SK-N-SH (cell line): ENCODE measurements around the gene CHST6. TPM values are rescaled to one million over a fixed set of nuclear protein-coding genes. Genes with fewer than 3 reads are reported as not detected.
"Not testable (repeated sequence)": the region's sequence is repeated elsewhere in the genome, so short reads cannot be mapped to it uniquely, and the experiment has no call there.

Source experiments
- CTCF ChIA-PET: fragments of 300-600, 350-600 bp; formaldehyde crosslinking; extraction: SDS; loops from one replicate; lab custom pipeline; 2021; lab: Yijun Ruan, JAX
- POLR2A ChIA-PET: fragments of 350-600 bp; sonication (Branson Sonifier 250); formaldehyde crosslinking; extraction: SDS; loops from one replicate; lab custom pipeline; 2020; ENCODE audit warnings: antibody characterized with exemption, inconsistent platforms; lab: Yijun Ruan, JAX
- DNase-seq: peaks from one replicate; pipeline ENCODE4 v3.0.0; 2012
- H2AFZ ChIP-seq: fragments of 200-600 bp; sonication (generic); 2 replicates; pipeline ENCODE4 v1.8.1; 2016; ENCODE audit warnings: antibody characterized with exemption, mild to moderate bottlenecking, low read depth
- H3F3A ChIP-seq: fragments of 200-600 bp; sonication (generic); replicated peaks from 2 replicates; pipeline ENCODE3; 2016; ENCODE audit warnings: antibody characterized with exemption, mild to moderate bottlenecking; ENCODE audit not compliant: insufficient read depth
- H3K27ac ChIP-seq, 2 experiments: fragments of 200-500 bp in 1 of 2; fragments of 200-600 bp in 1 of 2; sonication (Bioruptor generic) in 1 of 2; sonication (generic), shearing (Covaris generic) in 1 of 2; 2 replicates each; pipeline versions ENCODE4 v1.5.1 to v1.6.1; 2014 to 2016; ENCODE audit warnings: low read depth in 2 of 2, inconsistent platforms in 1 of 2, low read length in 1 of 2, mild to moderate bottlenecking in 1 of 2, mixed read lengths in 1 of 2
- H3K27me3 ChIP-seq: fragments of 200-600 bp; sonication (generic), shearing (Covaris generic); 2 replicates; pipeline ENCODE4 v1.6.1; 2016; ENCODE audit warnings: mixed run types; ENCODE audit not compliant: insufficient read depth
- H3K36me3 ChIP-seq, 2 experiments: fragments of 200-500 bp in 1 of 2; fragments of 200-600 bp in 1 of 2; sonication (Bioruptor generic) in 1 of 2; sonication (generic) in 1 of 2; replicated peaks in 1 of 2; 2 replicates each; pipeline versions ENCODE3 to v1.5.1; 2014 to 2016; ENCODE audit warnings: low read length in 1 of 2, mild to moderate bottlenecking in 1 of 2; ENCODE audit not compliant: insufficient read depth in 2 of 2, control insufficient read depth in 1 of 2
- H3K4me1 ChIP-seq, 2 experiments: fragments of 200-500 bp in 1 of 2; fragments of 200-600 bp in 1 of 2; sonication (Bioruptor generic) in 1 of 2; sonication (generic), shearing (Covaris generic) in 1 of 2; 2 replicates each; pipeline versions ENCODE4 v1.5.1 to v1.6.1; 2014 to 2016; ENCODE audit warnings: low read depth in 1 of 2, low read length in 1 of 2, mixed run types in 1 of 2; ENCODE audit not compliant: insufficient read depth in 2 of 2, control insufficient read depth in 1 of 2
- H3K4me2 ChIP-seq: fragments of 200-600 bp; sonication (generic), shearing (Covaris generic); 2 replicates; pipeline ENCODE4 v1.6.1; 2017; ENCODE audit warnings: mixed run types
- H3K4me3 ChIP-seq, 2 experiments: fragments of 200-500 bp in 1 of 2; fragments of 200-600 bp in 1 of 2; sonication (Bioruptor generic) in 1 of 2; sonication (generic), shearing (Covaris generic) in 1 of 2; 2 replicates each; pipeline versions ENCODE4 v1.5.1 to v1.8.1; 2014 to 2016; ENCODE audit warnings: low read depth in 2 of 2, inconsistent platforms in 1 of 2, low read length in 1 of 2, mild to moderate bottlenecking in 1 of 2, mixed read lengths in 1 of 2, moderate library complexity in 1 of 2
- H3K79me2 ChIP-seq: fragments of 200-600 bp; sonication (generic); 2 replicates; pipeline ENCODE4 v1.8.1; 2017; ENCODE audit warnings: mild to moderate bottlenecking; ENCODE audit not compliant: insufficient read depth
- H3K9ac ChIP-seq: fragments of 200-600 bp; sonication (generic); 2 replicates; pipeline ENCODE4 v1.6.1; 2017; ENCODE audit warnings: mixed run types
- H3K9me2 ChIP-seq: fragments of 200-600 bp; sonication (generic); 2 replicates; pipeline ENCODE4 v1.6.1; 2017; ENCODE audit warnings: mixed run types
- H3K9me3 ChIP-seq: fragments of 200-600 bp; sonication (generic); 2 replicates; pipeline ENCODE4 v1.6.1; 2017; ENCODE audit warnings: mixed run types, mild to moderate bottlenecking, moderate library complexity
- H4K20me1 ChIP-seq: fragments of 200-600 bp; sonication (generic); 2 replicates; pipeline ENCODE4 v1.6.1; 2017; ENCODE audit warnings: mild to moderate bottlenecking, mixed run types; ENCODE audit not compliant: insufficient read depth
- FOXJ3 ChIP-seq: sonication (generic); formaldehyde crosslinking; IDR thresholded peaks from 2 replicates; pipeline ENCODE4 v1.5.1; 2020; ENCODE audit warnings: mild to moderate bottlenecking, missing genetic modification reagents
- MXI1 ChIP-seq: IDR thresholded peaks from 2 replicates; pipeline ENCODE4 v1.6.1; 2012; ENCODE audit warnings: mild to moderate bottlenecking, low read depth, low read length, improper control_type of control experiment
- NFIC ChIP-seq: IDR thresholded peaks from 2 replicates; pipeline ENCODE4 v1.4.0; 2012; ENCODE audit warnings: borderline replicate concordance
- RAD21 ChIP-seq: IDR thresholded peaks from 2 replicates; pipeline ENCODE4 v1.6.1; 2012; ENCODE audit warnings: mild to moderate bottlenecking, low read length
- RXRA ChIP-seq: IDR thresholded peaks from 2 replicates; pipeline ENCODE4 v1.4.0; 2012; ENCODE audit warnings: low read depth, mild to moderate bottlenecking, borderline replicate concordance
- SIN3A ChIP-seq: IDR thresholded peaks from 2 replicates; pipeline ENCODE4 v1.6.1; 2012; ENCODE audit warnings: low read depth, mild to moderate bottlenecking, low read length, moderate library complexity, borderline replicate concordance
- TCF12 ChIP-seq: IDR thresholded peaks from 2 replicates; pipeline ENCODE4 v1.4.0; 2012
- WGBS: methylation state at CpG from one replicate; pipeline ENCODE4 v1.1.6; 2017; ENCODE audit warnings: low lambda C conversion rate; 5-methylcytosine and 5-hydroxymethylcytosine counted together
- polyA plus RNA-seq, 3 experiments: library from polyadenylated mRNA; depleted of rRNA; stranded (reverse); fragments of >200 nt; gene quantifications; 2 replicates each; pipeline ENCODE4 v1.2.3, GENCODE V29; 2012
- TF ChIP-seq, protein P1 (sequence below): IDR thresholded peaks from 2 replicates; pipeline ENCODE4 v1.4.0; 2012; ENCODE audit warnings: low read depth
- TF ChIP-seq, protein P2 (sequence below): IDR thresholded peaks from 2 replicates; pipeline ENCODE4 v1.6.1; 2012; ENCODE audit warnings: mild to moderate bottlenecking, low read depth, low read length, moderate library complexity
- TF ChIP-seq, protein P3 (sequence below): fragments of 200-600 bp; sonication (generic); IDR thresholded peaks from 2 replicates; pipeline ENCODE4 v1.6.1; 2017; ENCODE audit warnings: antibody characterized with exemption, mild to moderate bottlenecking, moderate library complexity
- TF ChIP-seq, protein P4 (sequence below): IDR thresholded peaks from 2 replicates; pipeline ENCODE4 v1.4.0; 2012; ENCODE audit warnings: low read depth, borderline replicate concordance
- TF ChIP-seq, protein P5 (sequence below): fragments of 150-350 bp; IDR thresholded peaks from 2 replicates; pipeline ENCODE4 v1.6.1; 2017; ENCODE audit warnings: antibody characterized with exemption, low read length, low read depth, borderline replicate concordance

Gene CHST6
- polyA plus RNA-seq, 1 of the 3 experiments (the other 2 are of a cell fraction), result 0.30 TPM

DNA sequence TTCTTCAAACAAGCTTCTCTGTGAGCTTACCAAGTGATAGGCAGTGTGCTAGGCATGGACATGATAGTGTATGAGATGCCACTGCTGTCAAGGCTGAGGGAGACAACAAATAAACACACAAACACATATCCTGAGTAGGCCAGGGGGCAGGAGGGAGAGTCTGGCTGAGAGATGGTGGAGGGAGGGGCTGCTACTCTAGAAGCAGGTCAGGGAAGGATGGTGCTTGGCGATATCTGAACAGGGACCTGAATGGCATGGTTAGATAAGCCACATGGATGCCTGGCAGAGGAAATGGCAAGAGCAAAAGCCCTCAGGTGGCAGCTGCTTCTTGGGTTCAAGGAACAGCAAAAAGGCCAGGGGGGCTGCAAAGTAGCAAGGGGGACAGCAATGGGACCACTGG, 8.6 kb upstream of the CHST6 start:
- POLR2A ChIA-PET, result no interaction called here
- Histone ChIP-seq H3K9ac (no peak overlapping the region), H2AFZ (no peak overlapping the region), H3K79me2 (no peaks in the 10 kb centered on the region), H3K9me2 (no peaks in the 10 kb centered on the region), H3K27me3 (no peaks in the 10 kb centered on the region), H3F3A (peaks cover 4% of the 10 kb centered on the region), H3K4me3 (no peak overlapping the region), H3K9me3 (no peaks in the 10 kb centered on the region), H3K4me1 (no peaks in the 10 kb centered on the region; a peak in 1 of 4 replicates), H3K36me3 (no peaks in the 10 kb centered on the region), H3K4me2 (no peak overlapping the region), H3K27ac (no peak overlapping the region), H4K20me1 (no peaks in the 10 kb centered on the region)
- TF ChIP-seq MXI1 (no peak), SIN3A (no peak), NFIC (no peak), FOXJ3 (CRISPR knock-in tag) (no peak)
- TF ChIP-seq, protein P1, sequence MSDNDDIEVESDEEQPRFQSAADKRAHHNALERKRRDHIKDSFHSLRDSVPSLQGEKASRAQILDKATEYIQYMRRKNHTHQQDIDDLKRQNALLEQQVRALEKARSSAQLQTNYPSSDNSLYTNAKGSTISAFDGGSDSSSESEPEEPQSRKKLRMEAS, result no peak
- TF ChIP-seq, protein P2, sequence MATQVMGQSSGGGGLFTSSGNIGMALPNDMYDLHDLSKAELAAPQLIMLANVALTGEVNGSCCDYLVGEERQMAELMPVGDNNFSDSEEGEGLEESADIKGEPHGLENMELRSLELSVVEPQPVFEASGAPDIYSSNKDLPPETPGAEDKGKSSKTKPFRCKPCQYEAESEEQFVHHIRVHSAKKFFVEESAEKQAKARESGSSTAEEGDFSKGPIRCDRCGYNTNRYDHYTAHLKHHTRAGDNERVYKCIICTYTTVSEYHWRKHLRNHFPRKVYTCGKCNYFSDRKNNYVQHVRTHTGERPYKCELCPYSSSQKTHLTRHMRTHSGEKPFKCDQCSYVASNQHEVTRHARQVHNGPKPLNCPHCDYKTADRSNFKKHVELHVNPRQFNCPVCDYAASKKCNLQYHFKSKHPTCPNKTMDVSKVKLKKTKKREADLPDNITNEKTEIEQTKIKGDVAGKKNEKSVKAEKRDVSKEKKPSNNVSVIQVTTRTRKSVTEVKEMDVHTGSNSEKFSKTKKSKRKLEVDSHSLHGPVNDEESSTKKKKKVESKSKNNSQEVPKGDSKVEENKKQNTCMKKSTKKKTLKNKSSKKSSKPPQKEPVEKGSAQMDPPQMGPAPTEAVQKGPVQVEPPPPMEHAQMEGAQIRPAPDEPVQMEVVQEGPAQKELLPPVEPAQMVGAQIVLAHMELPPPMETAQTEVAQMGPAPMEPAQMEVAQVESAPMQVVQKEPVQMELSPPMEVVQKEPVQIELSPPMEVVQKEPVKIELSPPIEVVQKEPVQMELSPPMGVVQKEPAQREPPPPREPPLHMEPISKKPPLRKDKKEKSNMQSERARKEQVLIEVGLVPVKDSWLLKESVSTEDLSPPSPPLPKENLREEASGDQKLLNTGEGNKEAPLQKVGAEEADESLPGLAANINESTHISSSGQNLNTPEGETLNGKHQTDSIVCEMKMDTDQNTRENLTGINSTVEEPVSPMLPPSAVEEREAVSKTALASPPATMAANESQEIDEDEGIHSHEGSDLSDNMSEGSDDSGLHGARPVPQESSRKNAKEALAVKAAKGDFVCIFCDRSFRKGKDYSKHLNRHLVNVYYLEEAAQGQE, result no peak
- TF ChIP-seq, protein P3, sequence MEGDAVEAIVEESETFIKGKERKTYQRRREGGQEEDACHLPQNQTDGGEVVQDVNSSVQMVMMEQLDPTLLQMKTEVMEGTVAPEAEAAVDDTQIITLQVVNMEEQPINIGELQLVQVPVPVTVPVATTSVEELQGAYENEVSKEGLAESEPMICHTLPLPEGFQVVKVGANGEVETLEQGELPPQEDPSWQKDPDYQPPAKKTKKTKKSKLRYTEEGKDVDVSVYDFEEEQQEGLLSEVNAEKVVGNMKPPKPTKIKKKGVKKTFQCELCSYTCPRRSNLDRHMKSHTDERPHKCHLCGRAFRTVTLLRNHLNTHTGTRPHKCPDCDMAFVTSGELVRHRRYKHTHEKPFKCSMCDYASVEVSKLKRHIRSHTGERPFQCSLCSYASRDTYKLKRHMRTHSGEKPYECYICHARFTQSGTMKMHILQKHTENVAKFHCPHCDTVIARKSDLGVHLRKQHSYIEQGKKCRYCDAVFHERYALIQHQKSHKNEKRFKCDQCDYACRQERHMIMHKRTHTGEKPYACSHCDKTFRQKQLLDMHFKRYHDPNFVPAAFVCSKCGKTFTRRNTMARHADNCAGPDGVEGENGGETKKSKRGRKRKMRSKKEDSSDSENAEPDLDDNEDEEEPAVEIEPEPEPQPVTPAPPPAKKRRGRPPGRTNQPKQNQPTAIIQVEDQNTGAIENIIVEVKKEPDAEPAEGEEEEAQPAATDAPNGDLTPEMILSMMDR, result no peak
- TF ChIP-seq, protein P4, sequence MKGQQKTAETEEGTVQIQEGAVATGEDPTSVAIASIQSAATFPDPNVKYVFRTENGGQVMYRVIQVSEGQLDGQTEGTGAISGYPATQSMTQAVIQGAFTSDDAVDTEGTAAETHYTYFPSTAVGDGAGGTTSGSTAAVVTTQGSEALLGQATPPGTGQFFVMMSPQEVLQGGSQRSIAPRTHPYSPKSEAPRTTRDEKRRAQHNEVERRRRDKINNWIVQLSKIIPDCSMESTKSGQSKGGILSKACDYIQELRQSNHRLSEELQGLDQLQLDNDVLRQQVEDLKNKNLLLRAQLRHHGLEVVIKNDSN, result no peak
- CTCF ChIA-PET, result interaction anchor here (0.6 to 1.1 kb wide), 2 partner anchors 13 to 1067 kb away, joined by 3 to 6 read pairs; no protein-coding TSS in a partner anchor
- DNase-seq, result no peak
- WGBS, result 80% methylated on average over 1 of the region's 1 CpG

DNA sequence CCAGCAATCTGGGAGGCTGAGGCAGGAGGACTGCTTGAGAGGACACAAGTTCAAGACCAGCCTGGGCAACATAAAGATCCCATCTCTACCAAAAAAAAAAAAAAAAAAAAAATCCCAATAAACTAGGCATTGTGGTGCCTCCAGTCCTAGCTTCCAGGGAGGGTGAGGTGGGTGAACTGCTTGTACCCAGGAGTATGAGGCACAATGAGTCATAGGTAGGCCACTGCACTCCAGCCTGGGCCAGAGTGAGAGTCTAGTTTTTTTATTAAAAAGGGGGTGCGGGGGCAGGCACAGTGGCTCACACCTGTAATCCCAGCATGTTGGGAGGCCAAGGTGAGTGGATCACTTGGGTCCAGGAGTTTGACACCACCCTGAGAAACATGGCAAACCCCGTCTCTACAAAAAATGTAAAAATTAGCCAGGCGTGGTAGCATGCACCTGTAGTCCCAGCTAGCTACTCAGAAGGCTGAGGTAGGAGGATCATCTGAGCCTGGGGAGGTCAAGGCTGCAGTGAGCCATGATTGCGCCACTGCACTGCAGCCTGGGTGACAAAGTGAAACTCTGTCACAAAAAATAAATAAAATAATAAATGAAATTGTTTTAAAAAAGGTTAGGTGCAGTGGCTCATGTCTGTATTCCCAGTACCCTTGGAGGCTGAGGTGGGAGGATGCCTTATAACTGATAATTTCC, 7.8 kb upstream of the CHST6 start:
- WGBS, result 83% methylated on average over 4 of the region's 4 CpGs
- Histone ChIP-seq H3K9me3 (no peaks in the 10 kb centered on the region), H3K4me3 (no peak overlapping the region), H3K4me1 (peaks cover 5% of the 10 kb centered on the region in 2 experiments; a peak in 2 of 4 replicates), H3K27me3 (no peaks in the 10 kb centered on the region), H3K9ac (no peak overlapping the region), H3K36me3 (no peaks in the 10 kb centered on the region), H3K9me2 (no peaks in the 10 kb centered on the region), H3F3A (peaks cover 4% of the 10 kb centered on the region), H3K4me2 (no peak overlapping the region), H4K20me1 (no peaks in the 10 kb centered on the region), H2AFZ (no peak overlapping the region), H3K79me2 (no peaks in the 10 kb centered on the region), H3K27ac (no peak overlapping the region)
- TF ChIP-seq, protein P5, sequence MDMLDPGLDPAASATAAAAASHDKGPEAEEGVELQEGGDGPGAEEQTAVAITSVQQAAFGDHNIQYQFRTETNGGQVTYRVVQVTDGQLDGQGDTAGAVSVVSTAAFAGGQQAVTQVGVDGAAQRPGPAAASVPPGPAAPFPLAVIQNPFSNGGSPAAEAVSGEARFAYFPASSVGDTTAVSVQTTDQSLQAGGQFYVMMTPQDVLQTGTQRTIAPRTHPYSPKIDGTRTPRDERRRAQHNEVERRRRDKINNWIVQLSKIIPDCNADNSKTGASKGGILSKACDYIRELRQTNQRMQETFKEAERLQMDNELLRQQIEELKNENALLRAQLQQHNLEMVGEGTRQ, result no peak
- TF ChIP-seq RXRA (no peak), MXI1 (no peak), NFIC (no peak), RAD21 (no peak), TCF12 (no peak)
- DNase-seq, result no peak
- CTCF ChIA-PET, result interaction anchor here (1.1 kb wide), 1 partner anchor 14 kb away, joined by 6 read pairs; no protein-coding TSS in a partner anchor
- POLR2A ChIA-PET, result interaction anchor here (0.6 kb wide), 1 partner anchor 90 kb away, joined by 3 read pairs; no protein-coding TSS in a partner anchor

DNA sequence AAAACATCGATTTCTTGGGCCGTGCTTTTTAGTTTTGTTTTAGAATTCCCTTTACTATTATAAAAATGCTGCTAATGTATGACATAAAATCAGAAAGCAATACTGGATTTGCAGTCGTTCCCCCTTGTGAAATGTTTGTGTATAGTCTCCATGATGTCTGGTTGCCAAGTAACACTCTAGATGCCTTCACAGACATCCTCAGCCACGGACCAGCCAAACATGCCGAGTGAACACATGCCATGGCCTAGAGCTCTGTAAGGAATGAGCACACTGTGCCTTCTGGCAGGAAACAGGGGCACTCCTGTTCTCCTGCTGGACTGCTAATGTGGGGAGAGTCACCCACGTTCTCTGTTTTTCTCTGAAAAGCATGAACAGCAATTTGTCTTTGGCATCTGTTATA, 6.6 kb upstream of the CHST6 start:
- H3K9me3 ChIP-seq, H4K20me1 ChIP-seq, H3F3A ChIP-seq, H3K79me2 ChIP-seq, H3K27ac ChIP-seq, H3K4me2 ChIP-seq, DNase-seq, H3K4me1 ChIP-seq, H3K9me2 ChIP-seq, H3K9ac ChIP-seq, H3K27me3 ChIP-seq, H3K36me3 ChIP-seq, H3K4me3 ChIP-seq, POLR2A ChIA-PET, H2AFZ ChIP-seq: not testable (repeated sequence)
- 69% methylated on average over 6 of the region's 6 CpGs for WGBS
- CTCF ChIA-PET, result interaction anchor here (1.4 kb wide), 1 partner anchor 10 kb away, joined by 4 read pairs; no protein-coding TSS in a partner anchor
